LNCaP clone FGC (cell line): ENCODE data around the gene RTN4RL1.

Experiments
- DNase-seq: peaks from one replicate; pipeline ENCODE4 v3.0.0-alpha.2; 2011; ENCODE audit warnings: low read depth
- H3K4me3 ChIP-seq: 2 replicates; pipeline ENCODE4 v1.5.1; 2011; ENCODE audit warnings: mild to moderate bottlenecking, low read depth, low read length, control low read depth
- TF ChIP-seq, protein P1 (sequence below): IDR thresholded peaks from 2 replicates; pipeline ENCODE4 v1.5.1; 2012; ENCODE audit warnings: mild to moderate bottlenecking; ENCODE audit not compliant: control insufficient read depth, insufficient read depth; ENCODE audit errors: extremely low read depth

Gene RTN4RL1

DNA sequence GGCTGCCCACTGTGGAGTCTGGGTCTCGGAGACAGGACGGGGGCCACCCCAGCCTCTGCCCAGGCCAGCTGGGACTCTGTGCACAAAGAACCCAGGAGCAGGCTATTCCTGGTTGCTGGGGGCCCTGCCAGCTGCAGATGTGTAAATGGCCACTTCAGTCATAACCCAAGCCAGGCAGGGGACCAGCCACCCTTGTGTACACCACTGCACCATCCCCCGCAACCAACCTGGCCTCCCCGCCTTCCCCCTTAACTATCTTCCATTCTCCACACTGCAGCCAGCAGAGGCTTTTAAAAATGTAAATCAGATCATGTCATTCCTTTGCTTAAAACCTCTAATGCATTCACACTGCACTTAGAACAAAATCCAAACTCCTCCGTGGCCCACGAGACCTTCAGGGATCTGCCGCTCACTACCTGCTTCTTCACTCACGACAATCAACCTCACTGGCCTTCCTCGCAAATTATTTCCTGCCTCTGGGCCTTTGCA, 28.3 kb downstream of the RTN4RL1 start:
- H3K4me3 ChIP-seq, result no peak overlapping the region
- TF ChIP-seq, protein P1, sequence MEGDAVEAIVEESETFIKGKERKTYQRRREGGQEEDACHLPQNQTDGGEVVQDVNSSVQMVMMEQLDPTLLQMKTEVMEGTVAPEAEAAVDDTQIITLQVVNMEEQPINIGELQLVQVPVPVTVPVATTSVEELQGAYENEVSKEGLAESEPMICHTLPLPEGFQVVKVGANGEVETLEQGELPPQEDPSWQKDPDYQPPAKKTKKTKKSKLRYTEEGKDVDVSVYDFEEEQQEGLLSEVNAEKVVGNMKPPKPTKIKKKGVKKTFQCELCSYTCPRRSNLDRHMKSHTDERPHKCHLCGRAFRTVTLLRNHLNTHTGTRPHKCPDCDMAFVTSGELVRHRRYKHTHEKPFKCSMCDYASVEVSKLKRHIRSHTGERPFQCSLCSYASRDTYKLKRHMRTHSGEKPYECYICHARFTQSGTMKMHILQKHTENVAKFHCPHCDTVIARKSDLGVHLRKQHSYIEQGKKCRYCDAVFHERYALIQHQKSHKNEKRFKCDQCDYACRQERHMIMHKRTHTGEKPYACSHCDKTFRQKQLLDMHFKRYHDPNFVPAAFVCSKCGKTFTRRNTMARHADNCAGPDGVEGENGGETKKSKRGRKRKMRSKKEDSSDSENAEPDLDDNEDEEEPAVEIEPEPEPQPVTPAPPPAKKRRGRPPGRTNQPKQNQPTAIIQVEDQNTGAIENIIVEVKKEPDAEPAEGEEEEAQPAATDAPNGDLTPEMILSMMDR, result no peak
- no peak for DNase-seq

DNA sequence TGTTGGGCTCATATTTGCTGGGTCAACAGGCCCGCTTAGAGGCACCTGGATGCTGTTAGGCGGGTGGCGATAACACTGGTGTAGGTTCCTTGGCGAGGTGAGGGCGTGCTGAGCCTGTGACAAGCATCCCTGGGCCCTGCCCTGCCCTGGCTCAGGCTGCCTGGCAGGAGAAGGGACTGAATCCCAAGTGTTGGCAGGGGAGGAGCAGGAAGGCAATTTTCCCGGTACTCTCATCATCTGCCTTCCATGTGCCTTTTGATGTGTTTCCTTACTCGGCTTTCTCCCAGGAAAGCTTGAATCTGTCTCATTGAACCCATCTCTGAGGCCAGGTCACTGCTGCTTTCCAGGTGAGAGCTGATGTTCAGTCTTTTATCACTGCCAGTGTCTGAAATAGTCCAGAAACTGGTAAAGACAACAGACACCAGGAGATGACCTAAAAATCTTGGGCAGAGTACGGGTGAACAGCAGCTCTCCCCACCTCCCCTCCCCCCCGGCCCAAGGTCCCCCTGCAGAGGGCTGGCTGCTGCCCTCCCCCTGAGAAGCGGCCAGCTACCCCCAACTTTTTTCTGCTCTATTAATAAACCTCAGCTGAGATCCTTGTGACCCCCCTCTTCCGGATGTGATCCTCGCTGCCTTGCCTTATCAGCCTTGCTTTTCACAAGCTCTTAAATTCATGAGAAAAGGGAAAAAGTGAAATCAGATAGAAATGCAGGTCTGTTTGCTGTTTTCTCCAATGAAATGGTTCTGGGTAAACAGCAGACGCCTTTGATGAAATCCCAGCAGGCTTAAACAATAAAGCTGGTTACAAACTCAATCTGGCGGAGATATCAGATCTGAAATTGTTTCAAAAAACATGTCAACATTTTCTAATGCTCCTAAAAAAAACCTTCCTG, 29.0 kb downstream of the RTN4RL1 start:
- DNase-seq, result no peak
- TF ChIP-seq, protein P1, result no peak
- no peak overlapping the region for H3K4me3 ChIP-seq

GRCh38 chr17:1995321-1995892, 29.7 kb downstream of the RTN4RL1 start:
- DNase-seq, result no peak
- no peak overlapping the region for H3K4me3 ChIP-seq
- TF ChIP-seq, protein P1, result no peak

GRCh38 chr17:1994707-1995106, 30.4 kb downstream of the RTN4RL1 start:
- no peak for DNase-seq
- TF ChIP-seq, protein P1, result no peak
- no peak overlapping the region for H3K4me3 ChIP-seq

GRCh38 chr17:1992541-1992940, 32.6 kb downstream of the RTN4RL1 start:
- TF ChIP-seq, protein P1, result no peak
- no peak for DNase-seq
- no peak overlapping the region for H3K4me3 ChIP-seq

GRCh38 chr17:1989135-1989534, 36.0 kb downstream of the RTN4RL1 start:
- no peak overlapping the region for H3K4me3 ChIP-seq
- TF ChIP-seq, protein P1, result no peak
- DNase-seq, result no peak
